HG02884 (cell line): ENCODE measurements around the gene INKA2.

Experiments
- ATAC-seq: cut with Tn5 transposase; IDR thresholded peaks from one replicate; pipeline ENCODE4 v1.9.1; 2021; ENCODE audit warnings: mild to moderate bottlenecking, moderate library complexity; ENCODE audit not compliant: unreplicated experiment

INKA2 gene

GRCh38 chr1:111734426-111734825, 4.8 kb downstream of the INKA2 start:
- ATAC-seq = no peak

GRCh38 chr1:111733992-111734341, 5.2 kb downstream of the INKA2 start:
- no peak for ATAC-seq

GRCh38 chr1:111733183-111733991, 5.8 kb downstream of the INKA2 start:
- no peak for ATAC-seq

DNA sequence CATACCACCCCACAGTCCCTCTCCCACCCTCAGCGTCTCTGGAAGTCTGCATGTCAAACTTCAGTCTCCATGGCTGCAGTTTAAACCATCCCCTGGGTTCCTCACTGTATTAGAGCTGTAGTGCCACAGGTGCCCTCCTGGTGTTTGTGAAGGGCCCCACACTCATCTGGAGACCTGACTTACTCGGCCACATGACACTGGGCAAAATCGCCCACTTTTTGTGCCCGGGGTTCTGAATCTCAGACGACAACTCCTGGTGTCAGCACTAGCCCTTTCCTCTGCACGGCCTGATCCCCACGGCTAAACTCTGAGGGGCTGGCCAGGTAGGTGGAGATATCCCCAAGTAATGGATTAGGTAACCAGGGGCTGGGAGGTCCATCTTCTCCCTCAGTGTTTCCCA, 6.5 kb downstream of the INKA2 start:
- no peak for ATAC-seq

- no peak for ATAC-seq
Observed at GRCh38 chr1:111731956-111732355, 7.2 kb downstream of the INKA2 start.

DNA sequence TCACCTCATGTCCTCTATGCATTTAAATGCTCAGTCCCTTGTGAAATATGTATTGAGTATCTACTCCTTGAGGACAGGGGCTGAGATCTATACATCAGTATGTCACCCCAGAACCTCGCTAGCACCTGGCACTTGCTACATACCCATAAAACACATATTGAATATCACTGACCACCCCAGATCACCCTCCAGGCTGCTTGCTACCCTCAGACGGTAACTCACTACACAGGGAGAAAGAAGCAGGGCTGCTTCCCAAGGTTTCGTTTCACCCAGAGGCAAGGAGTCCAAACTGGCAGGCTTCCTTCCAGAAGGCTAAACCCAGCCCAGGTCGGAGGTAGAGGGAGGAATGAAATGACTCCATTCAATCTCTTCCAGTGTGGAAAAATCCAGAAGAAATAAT, 8.5 kb downstream of the INKA2 start:
- no peak for ATAC-seq

- no peak for ATAC-seq
Observed at GRCh38 chr1:111729946-111730681, 9.1 kb downstream of the INKA2 start.

DNA sequence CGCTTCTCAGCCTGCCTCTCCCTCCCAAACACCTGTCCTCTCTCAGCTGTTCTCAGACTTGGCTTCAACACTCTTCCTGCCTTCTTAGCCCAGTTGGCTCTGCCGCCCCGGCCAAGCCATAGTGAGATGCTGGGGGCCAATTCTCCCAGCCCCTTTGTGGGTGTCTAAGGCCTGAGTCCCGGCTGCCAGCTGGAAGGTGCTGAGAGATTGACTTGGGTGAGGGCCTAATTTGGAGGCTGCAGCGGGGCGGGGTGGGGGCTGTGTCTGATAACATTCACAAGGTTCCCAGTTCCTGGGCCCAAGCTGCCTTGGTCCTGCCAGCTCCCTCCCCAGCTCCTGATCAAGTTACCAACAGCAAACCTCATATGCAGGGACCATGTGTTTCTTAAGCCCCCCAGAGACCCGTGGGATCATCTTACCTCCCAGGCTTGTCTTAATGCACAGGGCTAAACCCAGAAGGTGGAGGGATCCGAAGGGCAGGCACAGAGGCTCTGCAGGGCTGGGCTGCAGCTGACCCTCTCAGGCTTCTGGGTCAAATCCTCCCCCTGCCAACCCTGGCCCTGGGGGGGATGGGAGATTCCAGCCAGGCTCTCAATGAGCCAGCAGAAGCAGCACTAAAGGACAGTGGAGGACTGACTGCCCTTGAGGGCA, 9.8 kb downstream of the INKA2 start:
- no peak for ATAC-seq

DNA sequence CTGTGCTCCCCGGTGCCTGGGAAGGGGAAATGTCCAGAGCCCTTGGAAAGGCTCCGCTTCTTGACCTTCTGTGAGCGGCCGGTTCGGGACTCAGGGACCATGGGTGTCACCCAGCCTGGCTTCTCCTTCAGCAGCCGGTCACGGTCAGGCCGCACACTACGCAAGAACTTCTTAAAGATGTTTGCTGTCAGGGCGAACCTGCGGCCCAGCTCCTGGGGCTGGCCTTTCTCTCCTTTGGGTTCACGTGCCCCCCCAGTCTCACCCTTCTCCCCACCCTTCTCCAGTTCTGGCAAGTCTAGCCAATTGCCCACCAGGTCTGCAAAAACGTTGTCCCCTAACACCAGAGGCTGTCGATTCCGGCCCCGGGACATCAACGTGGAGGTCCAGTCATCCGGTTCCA, 12.1 kb downstream of the INKA2 start:
- ATAC-seq = no peak

DNA sequence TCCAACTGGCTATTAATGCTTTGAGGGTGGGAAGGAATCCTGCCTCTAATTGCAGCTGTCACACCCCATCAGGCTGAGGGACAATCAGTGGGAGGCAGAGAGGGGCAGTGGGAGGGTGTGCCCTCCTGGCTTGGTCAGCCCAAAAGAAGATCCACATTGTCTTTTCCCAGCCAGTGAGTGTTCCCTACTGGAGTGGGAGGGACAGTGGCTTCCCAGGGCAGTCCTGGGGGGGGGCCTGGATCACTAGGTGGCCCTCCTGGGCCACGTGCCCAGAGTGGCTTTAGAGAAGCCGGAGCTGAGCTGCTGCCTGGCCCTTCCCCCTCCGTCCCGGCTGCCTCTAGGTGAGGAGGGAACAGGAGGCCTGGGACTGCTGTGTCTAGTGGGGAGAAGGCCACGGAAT, 14.0 kb downstream of the INKA2 start:
- no peak for ATAC-seq

GRCh38 chr1:111723871-111724270, 15.3 kb downstream of the INKA2 start:
- no peak for ATAC-seq

GRCh38 chr1:111723091-111723806, 15.9 kb downstream of the INKA2 start:
- no peak for ATAC-seq

DNA sequence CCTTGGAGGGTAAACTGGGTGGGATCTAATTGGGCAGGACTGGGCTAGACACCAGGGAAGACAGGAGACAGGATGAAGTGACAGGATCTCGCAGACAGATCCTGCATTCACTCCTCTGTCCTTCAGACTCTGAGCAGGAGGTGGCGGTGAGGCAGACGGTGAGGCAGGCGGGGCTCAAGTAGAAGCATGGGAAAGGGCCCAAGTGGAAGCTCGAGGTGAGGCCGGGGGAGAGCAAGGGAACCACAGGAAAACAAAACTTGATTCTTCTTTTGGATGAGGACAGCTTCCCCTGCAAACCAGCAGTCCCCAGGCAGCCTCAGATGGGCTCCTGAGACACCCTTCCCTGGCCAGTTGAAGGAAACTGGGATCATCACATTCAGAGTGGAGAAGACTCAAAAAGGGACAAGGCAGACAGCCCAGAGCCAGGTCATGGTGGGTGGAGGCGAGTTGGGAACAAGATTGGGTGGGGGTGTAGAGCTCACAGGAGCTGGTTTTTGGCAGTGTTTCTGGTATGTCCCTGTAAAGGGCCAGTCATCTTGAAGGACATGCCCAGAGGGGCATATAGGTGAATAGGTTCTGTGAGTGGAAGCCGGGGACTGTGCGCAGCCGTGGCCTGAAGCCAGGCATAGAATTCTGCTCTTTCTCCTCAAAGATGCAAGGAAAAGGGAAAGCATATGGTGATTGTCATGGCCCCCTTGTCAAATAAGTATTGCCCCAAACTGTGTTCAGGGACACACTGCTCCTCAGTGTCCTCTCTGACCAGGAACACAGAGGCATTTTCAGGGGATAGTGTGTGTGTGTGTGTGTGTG, 18.0 kb downstream of the INKA2 start:
- ATAC-seq = no peak

DNA sequence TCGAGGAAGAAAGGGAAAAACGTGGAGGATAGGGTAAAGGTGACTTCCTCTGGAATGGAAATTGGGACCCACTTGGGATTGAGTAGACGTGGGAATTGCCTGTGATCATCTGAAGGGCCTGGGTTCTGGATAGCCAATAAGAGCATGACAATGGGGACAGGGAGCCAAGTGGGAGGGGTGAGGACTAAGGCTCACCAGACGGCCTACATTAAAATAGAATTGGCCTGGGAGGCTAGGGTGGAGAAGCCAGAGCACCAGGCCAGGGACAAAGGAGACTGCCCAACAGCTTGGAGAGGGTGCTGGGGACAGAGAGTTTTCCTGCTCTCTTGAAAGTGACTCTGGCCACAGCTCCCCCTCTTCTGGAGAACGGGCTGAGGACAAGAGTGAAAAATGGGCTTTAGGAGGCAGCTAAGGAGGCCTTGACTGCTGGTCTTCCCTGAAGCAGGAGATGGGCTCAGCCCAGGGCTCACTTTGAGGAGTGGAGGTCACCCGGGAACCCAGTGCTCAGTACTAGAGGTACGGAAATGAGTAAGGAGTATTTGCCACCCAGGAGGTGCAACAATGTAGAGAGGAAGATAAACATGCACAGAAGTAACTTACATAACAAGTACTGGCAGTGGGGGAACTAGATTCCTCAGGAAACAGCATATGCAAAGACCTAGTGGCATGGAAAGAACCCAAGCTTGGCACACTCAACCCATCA, 18.8 kb downstream of the INKA2 start:
- no peak for ATAC-seq

DNA sequence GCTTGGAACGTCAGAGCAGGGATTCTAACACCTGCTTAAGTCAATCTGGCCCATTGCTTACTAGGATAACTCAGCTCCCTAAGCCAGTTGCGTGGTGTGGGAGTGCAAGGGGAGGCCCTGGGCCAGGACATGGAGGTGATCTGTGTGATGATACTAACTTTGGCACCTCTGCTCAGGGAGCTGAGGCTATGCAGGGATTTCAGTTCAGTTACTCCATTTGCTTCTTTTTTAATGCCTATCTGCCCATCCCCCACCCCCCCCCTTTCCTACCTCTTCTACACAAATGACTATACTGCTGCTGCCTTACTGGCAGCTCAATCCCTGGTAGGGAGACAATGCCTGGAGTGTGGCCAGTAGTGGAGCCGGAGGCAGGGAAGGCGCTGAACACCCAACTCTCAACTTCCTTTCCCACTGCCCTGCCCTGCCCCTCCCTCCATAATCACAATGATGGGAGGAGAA, 19.5 kb downstream of the INKA2 start:
- no peak for ATAC-seq

DNA sequence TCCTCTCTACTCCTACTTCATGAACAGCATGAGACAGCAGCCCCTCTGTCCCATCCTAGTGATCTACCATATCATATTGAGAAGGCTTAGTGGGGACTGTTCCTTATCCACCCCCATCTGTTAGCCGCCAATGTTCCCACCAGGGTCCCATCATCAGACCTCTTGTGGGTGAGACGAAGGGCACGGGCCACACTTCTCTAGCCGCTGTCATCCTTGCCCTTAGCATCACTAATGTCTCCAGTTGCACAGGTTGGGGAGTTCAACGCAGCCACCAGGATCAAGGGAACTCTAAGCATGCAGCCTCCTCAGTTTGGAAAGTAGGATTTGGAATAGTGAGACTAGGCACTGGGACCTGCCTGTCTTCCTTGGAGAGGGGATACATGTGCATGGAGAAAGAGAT, 20.1 kb downstream of the INKA2 start:
- ATAC-seq = no peak

DNA sequence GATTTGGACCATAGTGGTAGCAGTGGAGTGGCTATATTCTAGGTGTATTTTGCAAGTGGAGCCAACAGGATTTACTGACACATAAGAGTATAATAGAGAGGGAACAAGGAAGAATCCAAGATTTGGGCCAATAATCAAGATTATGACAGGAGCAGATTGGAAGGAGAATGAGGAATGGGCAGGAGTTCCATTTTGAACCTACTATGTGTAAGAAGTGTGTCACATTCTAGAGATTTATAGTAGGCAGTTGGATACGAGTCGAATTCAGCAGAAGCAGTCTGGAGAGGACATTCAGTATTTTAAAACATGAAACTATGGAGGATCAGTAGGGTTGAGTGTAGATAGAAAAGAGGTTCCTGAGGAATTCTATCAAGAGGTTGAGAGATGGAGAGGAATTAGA, 21.7 kb downstream of the INKA2 start:
- ATAC-seq = no peak

DNA sequence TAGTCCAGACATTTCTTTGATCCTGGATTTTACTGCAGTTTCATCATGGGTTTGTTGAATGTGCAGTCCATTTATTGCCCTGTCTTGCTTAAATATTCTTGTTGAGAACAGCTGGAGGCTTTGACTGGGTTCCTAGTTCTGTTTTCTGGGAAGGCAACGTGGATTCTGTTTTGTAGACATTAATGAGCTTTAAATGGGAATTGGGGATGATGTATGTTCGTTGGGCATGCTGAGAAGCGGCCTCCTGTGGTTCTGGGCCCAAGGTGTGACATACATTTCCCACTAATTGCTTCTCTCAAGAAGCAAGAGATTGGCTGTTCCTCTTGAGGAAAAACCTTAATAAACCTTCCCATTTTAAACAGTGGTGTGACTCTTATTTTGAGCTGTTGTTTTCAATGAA, 22.9 kb downstream of the INKA2 start:
- no peak for ATAC-seq

DNA sequence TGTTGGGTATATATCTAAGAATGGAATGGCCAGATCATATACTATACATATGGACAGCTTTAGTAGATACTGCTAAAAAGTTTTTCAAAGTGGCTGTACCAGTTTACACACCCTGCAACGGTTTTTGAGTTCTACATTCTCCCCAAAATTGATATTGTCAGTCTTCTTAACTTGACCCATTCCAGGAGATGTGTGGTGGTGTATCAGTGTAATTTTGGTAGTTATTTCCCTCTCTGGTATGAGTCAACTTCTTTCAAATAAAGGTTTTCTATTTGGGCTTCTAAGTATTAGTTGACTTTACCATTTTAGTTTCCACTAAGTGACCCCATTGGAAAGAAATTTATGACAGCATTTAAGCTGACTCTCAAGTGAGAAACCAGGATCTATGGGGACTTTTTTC, 29.2 kb downstream of the INKA2 start:
- no peak for ATAC-seq

DNA sequence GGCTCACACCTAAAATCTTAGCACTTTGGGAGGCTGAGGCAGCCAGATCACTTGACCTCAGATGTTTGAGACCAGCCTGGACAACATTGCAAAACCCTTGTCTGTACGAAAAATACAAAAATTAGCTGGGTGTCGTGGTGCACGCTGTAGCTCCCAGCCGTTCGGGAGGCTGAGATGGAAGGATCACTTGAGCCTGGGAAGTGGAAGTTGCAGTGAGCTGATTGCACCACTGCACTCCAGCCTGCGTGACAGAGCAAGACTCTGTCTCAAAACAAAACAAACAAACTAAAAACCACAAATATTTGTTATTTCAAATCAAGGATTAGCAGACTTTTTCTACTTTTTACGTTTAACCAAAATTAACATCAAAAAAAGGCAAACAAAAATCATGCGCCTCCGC, 31.3 kb downstream of the INKA2 start:
- no peak for ATAC-seq
